ENCODE measurements around the gene ZNF513.

DNA sequence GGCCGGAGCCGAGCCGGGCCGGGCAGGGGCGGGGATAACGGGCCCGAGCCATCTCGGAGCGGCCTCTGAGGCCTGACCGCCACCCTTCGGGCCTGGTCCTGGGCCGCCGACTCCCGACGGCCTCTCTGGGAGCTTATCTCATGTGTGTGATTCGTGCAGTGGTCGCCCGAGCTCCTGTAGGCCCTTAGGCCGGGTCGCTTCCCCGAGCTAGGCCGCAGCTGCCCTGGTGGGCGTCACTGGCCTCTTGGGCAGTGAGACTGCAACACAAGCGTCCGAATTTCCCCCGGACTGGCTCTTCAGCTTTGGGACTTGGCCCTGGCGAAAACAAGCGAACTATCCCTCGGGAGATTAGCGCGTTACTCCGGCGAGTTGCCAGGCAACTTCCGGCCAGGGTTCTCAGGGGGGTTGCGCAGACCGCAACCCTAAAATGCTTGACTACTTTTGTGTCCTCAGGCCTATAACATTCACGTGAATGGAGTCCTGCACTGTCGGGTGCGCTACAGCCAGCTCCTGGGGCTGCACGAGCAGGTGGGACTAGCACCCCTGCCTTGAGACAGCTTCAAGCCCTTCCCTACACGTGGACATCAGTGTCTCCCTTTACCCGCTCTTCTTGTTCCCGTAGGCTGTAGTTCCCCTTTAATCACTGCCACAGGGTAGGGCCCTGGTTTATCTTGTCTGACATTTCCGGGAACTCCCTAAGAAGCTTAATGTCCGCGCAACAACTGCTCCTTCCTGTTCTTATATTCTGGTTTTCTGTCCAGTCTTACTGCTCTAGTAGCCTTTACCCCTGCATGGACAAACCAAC, 9.5 kb downstream of the ZNF513 start:
- TF ChIP-seq, protein P1, sequence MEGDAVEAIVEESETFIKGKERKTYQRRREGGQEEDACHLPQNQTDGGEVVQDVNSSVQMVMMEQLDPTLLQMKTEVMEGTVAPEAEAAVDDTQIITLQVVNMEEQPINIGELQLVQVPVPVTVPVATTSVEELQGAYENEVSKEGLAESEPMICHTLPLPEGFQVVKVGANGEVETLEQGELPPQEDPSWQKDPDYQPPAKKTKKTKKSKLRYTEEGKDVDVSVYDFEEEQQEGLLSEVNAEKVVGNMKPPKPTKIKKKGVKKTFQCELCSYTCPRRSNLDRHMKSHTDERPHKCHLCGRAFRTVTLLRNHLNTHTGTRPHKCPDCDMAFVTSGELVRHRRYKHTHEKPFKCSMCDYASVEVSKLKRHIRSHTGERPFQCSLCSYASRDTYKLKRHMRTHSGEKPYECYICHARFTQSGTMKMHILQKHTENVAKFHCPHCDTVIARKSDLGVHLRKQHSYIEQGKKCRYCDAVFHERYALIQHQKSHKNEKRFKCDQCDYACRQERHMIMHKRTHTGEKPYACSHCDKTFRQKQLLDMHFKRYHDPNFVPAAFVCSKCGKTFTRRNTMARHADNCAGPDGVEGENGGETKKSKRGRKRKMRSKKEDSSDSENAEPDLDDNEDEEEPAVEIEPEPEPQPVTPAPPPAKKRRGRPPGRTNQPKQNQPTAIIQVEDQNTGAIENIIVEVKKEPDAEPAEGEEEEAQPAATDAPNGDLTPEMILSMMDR (IDR thresholded peaks at IDR 0.05) = no peak
- TF ChIP-seq POLR2A (IDR thresholded peaks at IDR 0.05) (no peak), POLR2AphosphoS5 (IDR thresholded peaks at IDR 0.05; ENCODE audit: insufficient read depth in 1 of 2, low read depth in 1 of 2) (no peak)

Measured in vagina (tissue), 2 donors.